HepG2 (cell line): ENCODE results near the gene WDFY1. TPM values are rescaled to one million over a fixed set of nuclear protein-coding genes. Genes with fewer than 3 reads are reported as not detected.
A peak's percentile ranks its signal among the peaks of the same experiment; 100 is the strongest.

Source experiments
- AHR ChIP-seq: IDR thresholded peaks from 2 replicates; pipeline ENCODE4 v1.6.1; 2018; ENCODE audit warnings: missing genetic modification reagents, missing compliant biosample characterization
- ATF1 ChIP-seq: IDR thresholded peaks from 2 replicates; pipeline ENCODE4 v1.6.1; 2016; ENCODE audit warnings: mild to moderate bottlenecking, control low read depth
- BHLHE40 ChIP-seq: IDR thresholded peaks from 2 replicates; pipeline ENCODE4 v1.6.1; 2011; ENCODE audit warnings: low read length, improper control_type of control experiment
- HNRNPLL ChIP-seq: fragments of 200-400 bp; formaldehyde crosslinking; IDR thresholded peaks from 2 replicates; pipeline ENCODE4 v1.6.1; 2017; ENCODE audit warnings: mild to moderate bottlenecking, low read depth, low read length; ENCODE audit not compliant: poor library complexity, severe bottlenecking
- KLF16 ChIP-seq, 2 experiments: sonication (generic) in 1 of 2; formaldehyde crosslinking in 1 of 2; IDR thresholded peaks; 2 replicates each; pipeline versions ENCODE4 v1.6.1 to v1.8.0; 2016 to 2023; ENCODE audit warnings: missing genetic modification reagents in 2 of 2, missing compliant biosample characterization in 1 of 2
- MBD4 ChIP-seq: IDR thresholded peaks from 2 replicates; pipeline ENCODE4 v1.6.1; 2012; ENCODE audit warnings: low read length, inconsistent platforms, borderline replicate concordance
- MXD1 ChIP-seq: sonication (generic); formaldehyde crosslinking; IDR thresholded peaks from 2 replicates; pipeline ENCODE4 v1.4.0; 2020; ENCODE audit warnings: mild to moderate bottlenecking, missing genetic modification reagents
- PBX2 ChIP-seq: IDR thresholded peaks from 2 replicates; pipeline ENCODE4 v1.6.1; 2016; ENCODE audit warnings: control low read depth
- ZBTB40 ChIP-seq, 2 experiments: fragments of 450-650 bp in 1 of 2; sonication (generic) in 1 of 2; formaldehyde crosslinking in 1 of 2; IDR thresholded peaks; 2 replicates each; pipeline versions ENCODE4 v1.6.1 to v1.8.0; 2016 to 2022; ENCODE audit warnings: antibody characterized with exemption in 1 of 2, mild to moderate bottlenecking in 1 of 2, missing genetic modification reagents in 1 of 2
- ZBTB7B ChIP-seq: sonication (generic); formaldehyde crosslinking; IDR thresholded peaks from 2 replicates; pipeline ENCODE4 v1.4.0; 2020; ENCODE audit warnings: missing genetic modification reagents
- ZNF124 ChIP-seq: sonication (generic); formaldehyde crosslinking; IDR thresholded peaks from 2 replicates; pipeline ENCODE4 v1.4.0; 2020; ENCODE audit warnings: missing genetic modification reagents
- ZNF556 ChIP-seq: sonication (generic); formaldehyde crosslinking; IDR thresholded peaks from 2 replicates; pipeline ENCODE4 v1.4.0; 2020; ENCODE audit warnings: mild to moderate bottlenecking, missing genetic modification reagents, borderline replicate concordance
- ZNF607 ChIP-seq: sonication (generic); formaldehyde crosslinking; IDR thresholded peaks from 2 replicates; pipeline ENCODE4 v1.5.1; 2020; ENCODE audit warnings: missing genetic modification reagents, mild to moderate bottlenecking, borderline replicate concordance
- ZNF775 ChIP-seq: sonication (generic); formaldehyde crosslinking; IDR thresholded peaks from 2 replicates; pipeline ENCODE4 v1.4.0; 2020; ENCODE audit warnings: missing genetic modification reagents, mild to moderate bottlenecking, moderate library complexity, borderline replicate concordance
- polyA plus RNA-seq, 8 experiments: library from polyadenylated mRNA; depleted of rRNA in 3 of 8; stranded (reverse) in 7 of 8; unstranded in 1 of 8; fragments of >200 nt; fragmentation: Illumina TruSeq in 4 of 8; extraction: Trizol in 4 of 8; gene quantifications; 2 replicates each; pipeline versions ENCODE4 v1.2.1 to v1.2.3, GENCODE V29; 2011 to 2016; ENCODE audit warnings: low read depth in 4 of 8, missing spikeins in 1 of 8, mixed read lengths in 1 of 8; ENCODE audit not compliant: insufficient read depth in 1 of 8
- total RNA-seq, 5 experiments: library from RNA; depleted of rRNA; stranded (reverse); fragments of >200 nt; fragmentation: Illumina TruSeq; extraction: Trizol; gene quantifications; 2 replicates each; pipeline ENCODE4 v1.2.3, GENCODE V29; 2016; ENCODE audit warnings: low read depth in 1 of 5

Gene WDFY1
- total and polyA plus RNA-seq, 2 of the 13 experiments (the other 11 are each of a cell fraction or from before 2014, with no cell fraction given), result 77.0 to 78.4 TPM

GRCh38 chr2:223930103-223930976 lies 14.8 kb downstream of the WDFY1 start (continued):
- TF ChIP-seq ZBTB40 (IDR thresholded peaks at IDR 0.05) (no peak), ZBTB40 (CRISPR knock-in tag; IDR thresholded peaks at IDR 0.05) (0 out of 2 replicates have a peak, but pooled peaks have one; percentile 60), KLF16 (CRISPR knock-in tag; IDR thresholded peaks at IDR 0.05) (peak in 1 of 2 experiments; percentile 75; a peak in 1 of 4 replicates), ZBTB7B (CRISPR knock-in tag) (peak; percentile 16; the same call in 1 of the 2 replicates), MBD4 (no peak; the same call in 1 of the 2 replicates), BHLHE40 (peak; percentile 96), PBX2 (CRISPR knock-in tag) (peak; percentile 35; the same call in 1 of the 2 replicates), MXD1 (peak; percentile 76; the same call in 1 of the 2 replicates), ATF1 (CRISPR knock-in tag) (peak; percentile 91), ZNF556 (CRISPR knock-in tag) (peak; percentile 99), AHR (CRISPR knock-in tag) (peak; percentile 19; the same call in 1 of the 2 replicates), ZNF124 (no peak), ZNF775 (CRISPR knock-in tag) (peak; percentile 71; the same call in 1 of the 2 replicates), HNRNPLL (no peak), ZNF607 (CRISPR knock-in tag) (peak; percentile 92; the same call in 1 of the 2 replicates)
